22Rv1 (cell line): ENCODE data around the gene TRIM2.

Experiments used
- H3K27ac ChIP-seq: fragments of 450-650 bp; 2 replicates; pipeline ENCODE4 v1.5.1; 2017
- ZFX ChIP-seq: fragments of 450-650 bp; IDR thresholded peaks from 2 replicates; pipeline ENCODE4 v1.6.1; 2017; ENCODE audit warnings: antibody characterized with exemption, borderline replicate concordance
- TF ChIP-seq, protein P1 (sequence below): fragments of 450-650 bp; IDR thresholded peaks from 2 replicates; pipeline ENCODE4 v1.5.1; 2017; ENCODE audit warnings: mild to moderate bottlenecking

Gene TRIM2

DNA sequence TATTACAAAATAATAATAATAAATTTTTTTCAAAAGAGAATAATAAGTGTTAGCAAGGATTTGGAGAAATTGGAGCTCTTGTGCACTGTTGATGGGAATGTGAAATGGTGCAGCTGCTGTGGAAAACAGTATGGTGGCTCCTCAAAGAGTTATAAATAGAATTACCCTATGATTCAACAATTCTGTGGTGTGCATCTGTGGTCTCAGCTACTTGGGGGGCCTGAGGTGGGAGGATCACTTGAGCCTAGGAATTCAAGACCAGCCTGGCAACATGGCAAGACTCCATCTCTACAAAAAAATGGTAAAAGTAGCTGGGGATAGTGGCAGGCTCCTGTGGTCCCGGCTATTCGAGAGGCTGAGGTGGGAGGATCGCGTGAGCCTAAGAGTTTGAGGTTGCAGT is 159.8 kb downstream of the TRIM2 start:
- H3K27ac ChIP-seq: no peak overlapping the region
- no peak for TF ChIP-seq ZFX
- TF ChIP-seq, protein P1, sequence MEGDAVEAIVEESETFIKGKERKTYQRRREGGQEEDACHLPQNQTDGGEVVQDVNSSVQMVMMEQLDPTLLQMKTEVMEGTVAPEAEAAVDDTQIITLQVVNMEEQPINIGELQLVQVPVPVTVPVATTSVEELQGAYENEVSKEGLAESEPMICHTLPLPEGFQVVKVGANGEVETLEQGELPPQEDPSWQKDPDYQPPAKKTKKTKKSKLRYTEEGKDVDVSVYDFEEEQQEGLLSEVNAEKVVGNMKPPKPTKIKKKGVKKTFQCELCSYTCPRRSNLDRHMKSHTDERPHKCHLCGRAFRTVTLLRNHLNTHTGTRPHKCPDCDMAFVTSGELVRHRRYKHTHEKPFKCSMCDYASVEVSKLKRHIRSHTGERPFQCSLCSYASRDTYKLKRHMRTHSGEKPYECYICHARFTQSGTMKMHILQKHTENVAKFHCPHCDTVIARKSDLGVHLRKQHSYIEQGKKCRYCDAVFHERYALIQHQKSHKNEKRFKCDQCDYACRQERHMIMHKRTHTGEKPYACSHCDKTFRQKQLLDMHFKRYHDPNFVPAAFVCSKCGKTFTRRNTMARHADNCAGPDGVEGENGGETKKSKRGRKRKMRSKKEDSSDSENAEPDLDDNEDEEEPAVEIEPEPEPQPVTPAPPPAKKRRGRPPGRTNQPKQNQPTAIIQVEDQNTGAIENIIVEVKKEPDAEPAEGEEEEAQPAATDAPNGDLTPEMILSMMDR: no peak

GRCh38 chr4:153365003-153365402 is 160.8 kb downstream of the TRIM2 start:
- no peak for TF ChIP-seq ZFX
- TF ChIP-seq, protein P1: no peak
- no peak overlapping the region for H3K27ac ChIP-seq

DNA sequence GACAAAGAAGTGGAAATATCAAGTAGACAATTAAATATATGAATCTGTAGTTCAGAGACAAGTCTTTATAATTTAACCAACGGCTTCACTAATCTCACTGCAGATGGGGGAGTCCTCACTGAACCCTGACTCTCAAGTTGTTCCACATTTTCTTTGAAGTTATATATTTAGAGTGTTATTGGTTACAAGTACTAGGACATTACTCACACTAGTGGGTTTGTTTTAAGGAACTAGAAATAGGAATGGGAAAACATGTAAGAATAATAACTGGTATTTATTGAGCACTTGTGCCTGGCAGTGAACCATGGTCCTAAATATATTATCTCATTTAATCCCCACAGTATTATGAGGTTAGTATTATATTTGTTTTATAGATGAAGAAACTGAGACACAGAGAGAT is 162.2 kb downstream of the TRIM2 start:
- H3K27ac ChIP-seq: no peak overlapping the region
- TF ChIP-seq, protein P1: no peak
- no peak for TF ChIP-seq ZFX

DNA sequence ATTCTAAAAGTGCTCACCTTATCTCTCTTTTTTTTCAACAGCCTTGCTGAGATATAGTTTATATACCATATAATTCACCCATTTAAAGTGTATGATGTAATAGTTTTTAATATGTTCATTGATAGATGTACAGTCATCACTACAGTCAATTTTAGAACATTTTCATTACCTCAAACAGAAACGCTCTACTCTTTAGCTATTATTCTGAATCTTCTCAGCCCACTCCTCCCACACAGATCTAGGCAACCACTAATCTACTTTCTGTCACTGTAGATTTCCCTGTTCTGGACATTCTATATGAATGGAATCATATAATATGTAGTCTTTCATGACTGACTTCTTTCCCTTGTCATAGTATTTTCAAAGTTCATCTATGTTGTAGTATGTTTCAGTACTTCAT is 162.8 kb downstream of the TRIM2 start:
- TF ChIP-seq ZFX: no peak
- TF ChIP-seq, protein P1: no peak
- H3K27ac ChIP-seq: no peak overlapping the region

GRCh38 chr4:153369021-153369420 is 164.8 kb downstream of the TRIM2 start:
- TF ChIP-seq, protein P1: no peak
- TF ChIP-seq ZFX: no peak
- H3K27ac ChIP-seq: no peak overlapping the region

- no peak overlapping the region for H3K27ac ChIP-seq
- no peak for TF ChIP-seq ZFX
- TF ChIP-seq, protein P1: no peak
These were observed 167.5 kb downstream of the TRIM2 start for GRCh38 chr4:153371701-153372234.

- H3K27ac ChIP-seq: no peak overlapping the region
- TF ChIP-seq, protein P1: no peak
- no peak for TF ChIP-seq ZFX
These were observed 168.8 kb downstream of the TRIM2 start for GRCh38 chr4:153372967-153373562.
